Right atrium auricular region (tissue), 2 donors: ENCODE measurements around the gene HOXD8. TPM values are rescaled to one million over a fixed set of nuclear protein-coding genes. Genes with fewer than 3 reads are reported as not detected.

Experiments used
- DNase-seq: peaks from one replicate; pipeline ENCODE4 v3.0.0-alpha.2; 2019; ENCODE audit warnings: low spot score
- H3K27ac ChIP-seq, 2 donors: fragments of 200-600 bp; sonication (generic); 1 replicate in 1 of 2; 2 replicates in 1 of 2; pipeline ENCODE4 v1.5.1; 2016 to 2019
- H3K27me3 ChIP-seq, 2 donors: fragments of 200-600 bp; sonication (generic); one replicate each; pipeline versions ENCODE4 v1.5.1 to v1.6.0; 2017 to 2019
- H3K36me3 ChIP-seq: fragments of 200-600 bp; sonication (generic); one replicate; pipeline ENCODE4 v1.5.1; 2016
- H3K4me1 ChIP-seq, 2 donors: fragments of 200-600 bp; sonication (generic); one replicate each; pipeline versions ENCODE4 v1.5.1 to v1.6.0; 2017 to 2019
- H3K4me3 ChIP-seq, 2 donors: fragments of 200-600 bp; sonication (generic); 1 replicate in 1 of 2; 2 replicates in 1 of 2; pipeline ENCODE4 v1.5.1; 2017 to 2019; ENCODE audit warnings: mild to moderate bottlenecking in 1 of 2, moderate library complexity in 1 of 2
- H3K9me3 ChIP-seq, 2 donors: fragments of 200-600 bp; sonication (generic); one replicate each; pipeline ENCODE4 v1.5.1; 2019
- CTCF ChIP-seq, 2 donors: fragments of 200-600 bp; sonication (generic); IDR thresholded peaks; one replicate each; pipeline ENCODE4 v1.5.1; 2019; ENCODE audit warnings: antibody characterized with exemption in 2 of 2
- total RNA-seq, 2 donors: library from RNA; depleted of rRNA; stranded (reverse); fragments of >200 nt; gene quantifications; one replicate each; pipeline ENCODE4 v1.1.0, GENCODE V29; 2016

Gene HOXD8
- total RNA-seq, 2 donors from 2014 or later: 0.55 to 1.1 TPM

DNA sequence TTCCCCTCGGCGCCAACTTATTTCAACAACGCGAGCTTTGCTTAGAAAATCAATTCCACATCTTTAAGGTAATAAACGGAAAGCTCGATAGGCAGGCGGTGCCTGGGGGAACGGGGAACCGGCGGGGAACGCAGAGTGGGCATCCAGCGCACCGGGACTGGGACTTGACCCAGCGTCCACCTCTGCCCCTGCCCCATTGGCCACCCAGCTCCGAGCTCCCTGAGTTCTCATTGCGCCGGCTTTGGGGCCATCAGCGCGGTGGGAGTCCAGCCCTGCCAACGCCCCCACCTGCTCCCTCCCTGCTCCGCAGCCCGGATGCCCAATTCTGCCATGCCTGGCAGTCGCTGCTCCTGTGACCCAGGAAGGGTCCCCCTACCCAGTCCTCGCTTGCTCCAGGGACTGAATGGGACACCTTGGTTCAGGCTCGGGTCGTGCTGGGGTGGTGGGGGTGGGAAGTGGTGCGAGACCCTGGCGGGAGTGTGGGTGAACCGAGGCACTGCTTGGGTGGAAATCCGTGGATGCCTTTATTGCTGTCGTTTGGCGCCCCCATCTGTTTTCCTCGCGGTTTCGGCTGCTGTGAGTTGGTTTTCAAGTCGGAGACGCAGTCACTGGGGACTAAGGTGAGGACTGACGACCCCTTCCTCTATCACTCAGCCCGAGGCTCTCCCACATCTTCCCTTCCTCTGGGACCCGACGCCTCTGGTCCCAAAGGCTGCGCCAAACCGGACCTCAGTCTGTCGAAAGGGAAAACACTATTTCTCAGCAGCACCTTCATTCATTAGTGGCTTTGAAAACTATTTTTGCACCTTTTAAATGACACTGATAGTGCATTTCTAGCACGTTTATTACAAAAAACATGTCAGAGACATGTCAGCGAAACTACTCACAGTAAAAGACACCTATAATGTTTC is 43.4 kb upstream of the HOXD8 start:
- no peak for DNase-seq
- Histone ChIP-seq H3K4me1 (peaks cover 0 to 36% of the 10 kb centered on the region in 2 donors), H3K27me3 (peaks cover 56 to 83% of the 10 kb centered on the region in 2 donors), H3K4me3 (no peak overlapping the region), H3K27ac (no peak overlapping the region), H3K36me3 (no peaks in the 10 kb centered on the region), H3K9me3 (no peaks in the 10 kb centered on the region)
- TF ChIP-seq CTCF (IDR thresholded peaks at IDR 0.05): peak in 1 of 2 donors; percentile 67

GRCh38 chr2:176087330-176088047 is 42.0 kb upstream of the HOXD8 start:
- Histone ChIP-seq H3K27ac (no peak overlapping the region), H3K9me3 (no peaks in the 10 kb centered on the region), H3K4me1 (peaks cover 0 to 40% of the 10 kb centered on the region in 2 donors), H3K36me3 (no peaks in the 10 kb centered on the region), H3K4me3 (peak overlapping the region in 1 of 2 donors; percentile 33), H3K27me3 (peaks cover 56 to 81% of the 10 kb centered on the region in 2 donors)
- TF ChIP-seq CTCF (IDR thresholded peaks at IDR 0.05): no peak
- DNase-seq: no peak

DNA sequence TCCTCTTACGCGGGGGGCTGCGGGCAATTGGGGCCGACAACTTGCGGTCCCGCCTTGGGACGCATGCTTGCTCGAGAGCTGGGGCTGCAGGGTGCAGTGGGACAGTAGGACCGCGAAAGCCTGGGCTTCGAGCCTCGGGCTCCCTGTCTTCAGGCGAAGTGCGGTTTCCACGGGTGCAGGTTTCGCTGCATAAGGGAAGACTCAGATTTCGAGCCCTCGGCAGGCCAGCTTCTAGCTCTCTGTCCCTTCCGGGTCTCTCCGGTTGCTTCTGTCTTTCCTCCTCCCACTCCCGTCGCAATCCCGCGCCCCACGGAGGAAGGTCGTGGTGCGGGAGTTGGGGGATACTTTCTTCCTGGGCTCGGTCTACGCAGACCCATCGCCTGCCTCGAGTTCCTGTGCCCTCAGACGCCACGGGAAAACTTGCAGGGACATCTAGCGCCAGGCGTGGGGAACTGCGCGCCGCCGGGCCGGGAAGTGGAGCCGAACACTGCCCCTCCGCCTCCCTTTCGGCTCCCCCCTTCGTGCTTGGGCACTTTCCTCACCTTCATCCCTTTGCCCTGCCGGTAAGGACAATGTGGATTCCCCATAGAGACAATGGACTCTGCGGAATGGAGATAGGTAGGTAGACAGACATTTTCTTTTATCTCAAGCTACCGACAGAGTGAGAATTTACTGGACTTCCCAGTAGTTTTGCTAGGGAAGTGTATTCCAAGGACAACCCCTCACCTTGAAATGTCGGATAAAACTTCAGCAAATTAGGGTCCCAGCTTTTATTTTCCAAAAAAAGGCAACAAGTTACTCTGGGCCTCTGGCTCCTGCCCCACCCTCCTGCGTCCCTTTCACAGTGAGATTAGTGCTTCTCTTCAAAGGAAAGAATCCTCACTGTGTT is 41.2 kb upstream of the HOXD8 start:
- Histone ChIP-seq H3K27me3 (peaks cover 52 to 81% of the 10 kb centered on the region in 2 donors), H3K9me3 (no peaks in the 10 kb centered on the region), H3K4me3 (peak overlapping the region in 1 of 2 donors; percentile 33), H3K27ac (no peak overlapping the region), H3K36me3 (no peaks in the 10 kb centered on the region), H3K4me1 (peaks cover 0 to 42% of the 10 kb centered on the region in 2 donors)
- peak; percentile 74 to 85 for TF ChIP-seq CTCF (IDR thresholded peaks at IDR 0.05)
- no peak for DNase-seq

- DNase-seq: no peak
- TF ChIP-seq CTCF (IDR thresholded peaks at IDR 0.05): no peak
- Histone ChIP-seq H3K4me1 (peaks cover 0 to 40% of the 10 kb centered on the region in 2 donors), H3K36me3 (no peaks in the 10 kb centered on the region), H3K27ac (no peak overlapping the region), H3K9me3 (no peaks in the 10 kb centered on the region), H3K27me3 (peaks cover 60 to 81% of the 10 kb centered on the region in 2 donors), H3K4me3 (no peak overlapping the region)
Measured at GRCh38 chr2:176088937-176089842, 40.3 kb upstream of the HOXD8 start.
